Ascending aorta (tissue), 2 donors: ENCODE measurements around the gene SERPINA1. TPM values are rescaled to one million over a fixed set of nuclear protein-coding genes. Genes with fewer than 3 reads are reported as not detected.

Source experiments
- DNase-seq, 2 donors: peaks; one replicate each; pipeline ENCODE4 v3.0.0-alpha.2; 2019; ENCODE audit warnings: low spot score in 2 of 2
- H3K27ac ChIP-seq, 2 donors: fragments of 200-600 bp; sonication (generic); one replicate each; pipeline ENCODE4 v1.5.1; 2016 to 2017; ENCODE audit warnings: mild to moderate bottlenecking in 1 of 2
- H3K27me3 ChIP-seq: fragments of 200-600 bp; sonication (generic); one replicate; pipeline ENCODE4 v1.5.1; 2017
- H3K36me3 ChIP-seq, 2 donors: fragments of 200-600 bp; sonication (generic); one replicate each; pipeline ENCODE4 v1.5.1; 2016
- H3K4me1 ChIP-seq, 2 donors: fragments of 200-600 bp; sonication (generic); one replicate each; pipeline ENCODE4 v1.5.1; 2016 to 2017; ENCODE audit warnings: mild to moderate bottlenecking in 1 of 2
- H3K4me3 ChIP-seq, 2 donors: fragments of 200-600 bp; sonication (generic); one replicate each; pipeline ENCODE4 v1.5.1; 2016 to 2017; ENCODE audit warnings: mild to moderate bottlenecking in 1 of 2
- H3K9me3 ChIP-seq, 2 donors: fragments of 200-600 bp; sonication (generic); one replicate each; pipeline ENCODE4 v1.5.1; 2016
- intact Hi-C: fragments of 100-400 bp; cut with DNase I; formaldehyde crosslinking; loops from one replicate; pipeline ENCODE4 v1.15.1; 2023
- total RNA-seq: library from RNA; depleted of rRNA; stranded (reverse); fragments of >200 nt; gene quantifications from one replicate; pipeline ENCODE4 v1.1.0, GENCODE V29; 2016
- TF ChIP-seq, protein P1 (sequence below), 3 experiments: fragments of 200-600 bp in 2 of 3; fragments of 450-650 bp in 1 of 3; sonication (generic) in 2 of 3; IDR thresholded peaks; one replicate each; pipeline ENCODE4 v1.5.1; 2016 to 2019; ENCODE audit warnings: antibody characterized with exemption in 3 of 3, mild to moderate bottlenecking in 1 of 3, moderate library complexity in 1 of 3

Gene SERPINA1
- 34.3 TPM for total RNA-seq

DNA sequence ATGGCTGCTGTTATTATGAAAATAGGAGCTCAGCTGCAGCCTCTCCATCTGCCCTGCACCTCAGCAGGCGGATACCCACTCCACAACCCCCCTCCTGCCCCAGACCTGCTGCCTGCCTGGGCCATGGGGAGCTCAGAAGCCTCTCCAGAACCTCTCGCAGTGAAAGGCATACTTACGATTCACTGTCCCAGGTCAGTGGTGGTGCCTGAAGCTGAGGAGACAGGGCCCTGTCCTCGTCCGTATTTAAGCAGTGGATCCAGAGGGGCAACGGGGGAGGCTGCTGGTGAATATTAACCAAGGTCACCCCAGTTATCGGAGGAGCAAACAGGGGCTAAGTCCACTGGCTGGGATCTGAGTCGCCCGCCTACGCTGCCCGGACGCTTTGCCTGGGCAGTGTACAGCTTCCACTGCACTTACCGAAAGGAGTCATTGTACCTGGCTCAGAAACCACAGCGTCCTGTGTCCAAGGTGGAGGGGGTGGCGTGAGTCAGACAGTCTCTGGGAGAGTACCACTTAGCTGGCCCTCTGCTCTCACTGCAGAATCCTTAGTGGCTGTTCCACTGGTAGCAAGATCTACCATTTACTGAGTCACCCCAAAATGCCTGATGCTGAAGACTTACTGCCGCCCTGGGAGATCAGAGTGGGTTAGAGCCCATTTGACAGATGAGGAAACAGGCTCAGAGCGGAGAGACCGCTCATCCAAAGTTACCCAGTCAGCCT is at the start of gene SERPINA1:
SERPINA1 (minus strand) TSS at position 219 of the 720 bp plus-strand sequence. CDS start 5,365 bp downstream, outside the sequence.
- TF ChIP-seq, protein P1, sequence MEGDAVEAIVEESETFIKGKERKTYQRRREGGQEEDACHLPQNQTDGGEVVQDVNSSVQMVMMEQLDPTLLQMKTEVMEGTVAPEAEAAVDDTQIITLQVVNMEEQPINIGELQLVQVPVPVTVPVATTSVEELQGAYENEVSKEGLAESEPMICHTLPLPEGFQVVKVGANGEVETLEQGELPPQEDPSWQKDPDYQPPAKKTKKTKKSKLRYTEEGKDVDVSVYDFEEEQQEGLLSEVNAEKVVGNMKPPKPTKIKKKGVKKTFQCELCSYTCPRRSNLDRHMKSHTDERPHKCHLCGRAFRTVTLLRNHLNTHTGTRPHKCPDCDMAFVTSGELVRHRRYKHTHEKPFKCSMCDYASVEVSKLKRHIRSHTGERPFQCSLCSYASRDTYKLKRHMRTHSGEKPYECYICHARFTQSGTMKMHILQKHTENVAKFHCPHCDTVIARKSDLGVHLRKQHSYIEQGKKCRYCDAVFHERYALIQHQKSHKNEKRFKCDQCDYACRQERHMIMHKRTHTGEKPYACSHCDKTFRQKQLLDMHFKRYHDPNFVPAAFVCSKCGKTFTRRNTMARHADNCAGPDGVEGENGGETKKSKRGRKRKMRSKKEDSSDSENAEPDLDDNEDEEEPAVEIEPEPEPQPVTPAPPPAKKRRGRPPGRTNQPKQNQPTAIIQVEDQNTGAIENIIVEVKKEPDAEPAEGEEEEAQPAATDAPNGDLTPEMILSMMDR (IDR thresholded peaks at IDR 0.05): no peak
- no peaks in the 10 kb centered on the region for H3K4me1 ChIP-seq
- no peaks in the 10 kb centered on the region for H3K9me3 ChIP-seq
- no peak within 1 kb of the TSS for H3K4me3 ChIP-seq
- H3K27ac ChIP-seq: no peak within 1 kb of the TSS
- no peaks in the 10 kb centered on the region for H3K27me3 ChIP-seq
- DNase-seq: no peak
- H3K36me3 ChIP-seq: no peaks in the 10 kb centered on the region
- intact Hi-C loops: no loop called here

DNA sequence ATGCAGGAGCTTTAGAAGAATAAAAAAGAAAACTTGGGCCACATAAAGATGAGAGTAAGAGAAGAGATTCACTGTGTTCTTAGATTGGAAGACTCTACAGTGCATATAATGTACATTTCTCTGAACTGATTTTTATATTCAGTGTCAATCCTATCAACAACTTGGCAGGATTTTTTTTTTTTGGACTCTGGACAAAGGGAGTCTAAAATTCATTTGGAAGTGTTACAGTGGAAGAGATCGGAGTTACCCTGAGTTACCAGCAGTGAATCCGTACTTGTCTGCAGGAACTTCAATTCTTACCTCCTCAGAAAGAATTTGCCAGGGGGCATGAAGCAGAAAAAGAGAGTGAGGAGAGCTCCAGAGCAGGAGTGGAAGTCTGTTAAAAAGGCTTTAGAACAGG is 40.2 kb upstream of the SERPINA1 start:
- TF ChIP-seq, protein P1 (IDR thresholded peaks at IDR 0.05): no peak
- Histone ChIP-seq H3K4me3 (no peak overlapping the region), H3K4me1 (no peaks in the 10 kb centered on the region), H3K36me3 (no peaks in the 10 kb centered on the region), H3K27ac (no peak overlapping the region), H3K27me3 (no peaks in the 10 kb centered on the region), H3K9me3 (no peaks in the 10 kb centered on the region)
- intact Hi-C loops: no loop called here
- no peak for DNase-seq

DNA sequence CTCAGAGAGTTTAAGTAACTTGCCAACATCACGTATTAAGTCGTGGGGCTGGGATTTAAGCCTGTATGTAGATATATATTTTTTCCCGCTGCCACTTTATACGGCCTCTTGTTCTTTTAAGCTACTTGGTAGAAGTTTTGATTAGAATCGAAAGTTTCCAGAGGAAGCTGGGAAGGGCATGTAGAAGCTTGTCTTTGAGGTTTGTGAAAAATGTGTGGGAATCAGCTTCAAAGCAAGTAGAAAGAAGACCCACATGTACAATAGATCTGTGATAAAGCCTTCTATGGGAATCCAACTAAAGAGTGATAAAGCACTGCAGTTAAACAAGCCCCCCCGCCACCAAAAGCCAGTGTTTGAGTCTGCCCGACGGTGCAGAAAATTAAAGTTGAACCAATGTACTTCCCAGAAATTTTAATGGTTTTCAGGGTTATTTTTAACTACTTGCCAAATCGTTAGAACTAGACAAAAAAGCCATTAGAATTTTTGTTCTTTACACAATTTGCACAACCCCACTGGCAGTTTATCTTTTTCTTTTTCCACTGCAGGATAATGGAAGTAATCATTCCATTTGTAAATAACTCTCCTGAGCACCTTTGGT is 38.7 kb upstream of the SERPINA1 start:
- no peaks in the 10 kb centered on the region for H3K36me3 ChIP-seq
- intact Hi-C loops: no loop called here
- no peaks in the 10 kb centered on the region for H3K27me3 ChIP-seq
- H3K27ac ChIP-seq: no peak overlapping the region
- TF ChIP-seq, protein P1 (IDR thresholded peaks at IDR 0.05): no peak
- no peaks in the 10 kb centered on the region for H3K4me1 ChIP-seq
- no peak for DNase-seq
- no peak overlapping the region for H3K4me3 ChIP-seq
- H3K9me3 ChIP-seq: no peaks in the 10 kb centered on the region

DNA sequence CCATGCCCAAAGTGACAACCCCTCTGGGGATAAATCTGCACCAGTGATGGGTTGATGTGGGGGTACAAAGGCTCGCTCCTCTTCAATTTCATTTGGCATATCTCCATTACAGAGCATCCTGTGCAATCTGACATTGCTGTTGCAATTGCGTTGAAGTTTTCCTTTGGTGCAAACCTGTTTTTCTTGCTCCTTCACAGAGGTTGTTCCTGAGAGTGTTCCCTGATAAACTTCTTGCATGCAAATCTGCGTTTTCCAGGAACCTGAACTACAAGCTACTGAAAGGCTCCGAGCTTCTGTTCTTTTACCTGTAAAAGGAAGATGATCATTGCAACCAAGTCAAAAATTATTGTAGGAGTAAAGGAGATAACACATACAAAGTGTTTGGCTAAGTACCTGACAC is 38.1 kb upstream of the SERPINA1 start:
- Histone ChIP-seq H3K27ac (no peak overlapping the region), H3K9me3 (no peaks in the 10 kb centered on the region), H3K27me3 (no peaks in the 10 kb centered on the region), H3K36me3 (no peaks in the 10 kb centered on the region), H3K4me3 (no peak overlapping the region), H3K4me1 (no peaks in the 10 kb centered on the region)
- TF ChIP-seq, protein P1 (IDR thresholded peaks at IDR 0.05): no peak
- intact Hi-C loops: no loop called here
- no peak for DNase-seq

DNA sequence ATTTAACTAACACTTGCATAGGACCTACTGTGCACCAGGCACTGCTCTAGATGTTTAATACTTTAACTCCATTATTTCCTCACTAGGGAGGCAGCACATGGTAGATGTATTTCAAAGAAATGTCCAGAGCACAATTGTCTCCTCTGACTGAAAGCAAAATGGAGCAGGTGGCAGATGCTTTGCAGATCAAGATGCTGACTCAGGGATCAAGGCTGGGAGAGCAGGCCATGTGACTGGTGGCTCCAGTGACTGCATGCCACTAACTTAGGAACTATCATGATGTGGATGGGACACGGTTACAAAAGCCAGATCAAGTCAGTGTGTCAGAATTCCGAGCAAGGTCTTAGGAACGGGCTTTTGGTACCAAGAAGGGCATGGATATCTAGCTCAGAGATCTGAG is 36.0 kb upstream of the SERPINA1 start:
- H3K9me3 ChIP-seq: no peaks in the 10 kb centered on the region
- no peaks in the 10 kb centered on the region for H3K27me3 ChIP-seq
- TF ChIP-seq, protein P1 (IDR thresholded peaks at IDR 0.05): no peak
- no peak overlapping the region for H3K27ac ChIP-seq
- H3K4me1 ChIP-seq: no peaks in the 10 kb centered on the region
- no peak overlapping the region for H3K4me3 ChIP-seq
- no peaks in the 10 kb centered on the region for H3K36me3 ChIP-seq
- no peak for DNase-seq
- intact Hi-C loops: no loop called here
